ENCODE data around the gene RAD54L.
"Not testable (repeated sequence)": the region's sequence is repeated elsewhere in the genome, so short reads cannot be mapped to it uniquely, and the experiment has no call there.

The RAD54L gene

GRCh38 chr1:46224966-46225365 is 22.6 kb upstream of the RAD54L start:
- DNase-seq (ENCODE audit: low read depth): no peak
- TF ChIP-seq, protein P1, sequence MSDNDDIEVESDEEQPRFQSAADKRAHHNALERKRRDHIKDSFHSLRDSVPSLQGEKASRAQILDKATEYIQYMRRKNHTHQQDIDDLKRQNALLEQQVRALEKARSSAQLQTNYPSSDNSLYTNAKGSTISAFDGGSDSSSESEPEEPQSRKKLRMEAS (IDR thresholded peaks at IDR 0.05; ENCODE audit: low read depth, low read length): no peak
- TF ChIP-seq MYC (IDR thresholded peaks at IDR 0.05; ENCODE audit: low read depth, low read length): no peak
- TF ChIP-seq POLR2A (IDR thresholded peaks at IDR 0.05; ENCODE audit: extremely low read depth, insufficient read length): no peak
- no peak for TF ChIP-seq CTCF (IDR thresholded peaks at IDR 0.05; ENCODE audit: low read depth, low read length)
- H3K4me3 ChIP-seq (ENCODE audit: low read depth, low read length): no peak overlapping the region

- not testable (repeated sequence) for H3K4me3 ChIP-seq (ENCODE audit: low read depth, low read length); DNase-seq (ENCODE audit: low read depth)
Observed at GRCh38 chr1:46231231-46231630, 16.3 kb upstream of the RAD54L start.

- no peak overlapping the region for H3K4me3 ChIP-seq (ENCODE audit: low read depth, low read length)
- TF ChIP-seq, protein P1 (IDR thresholded peaks at IDR 0.05; ENCODE audit: low read depth, low read length): no peak
- no peak for TF ChIP-seq MYC (IDR thresholded peaks at IDR 0.05; ENCODE audit: low read depth, low read length)
- no peak for TF ChIP-seq POLR2A (IDR thresholded peaks at IDR 0.05; ENCODE audit: extremely low read depth, insufficient read length)
- no peak for TF ChIP-seq CTCF (IDR thresholded peaks at IDR 0.05; ENCODE audit: low read depth, low read length)
- no peak for DNase-seq (ENCODE audit: low read depth)
Observed at GRCh38 chr1:46236882-46237281, 10.7 kb upstream of the RAD54L start.

DNA sequence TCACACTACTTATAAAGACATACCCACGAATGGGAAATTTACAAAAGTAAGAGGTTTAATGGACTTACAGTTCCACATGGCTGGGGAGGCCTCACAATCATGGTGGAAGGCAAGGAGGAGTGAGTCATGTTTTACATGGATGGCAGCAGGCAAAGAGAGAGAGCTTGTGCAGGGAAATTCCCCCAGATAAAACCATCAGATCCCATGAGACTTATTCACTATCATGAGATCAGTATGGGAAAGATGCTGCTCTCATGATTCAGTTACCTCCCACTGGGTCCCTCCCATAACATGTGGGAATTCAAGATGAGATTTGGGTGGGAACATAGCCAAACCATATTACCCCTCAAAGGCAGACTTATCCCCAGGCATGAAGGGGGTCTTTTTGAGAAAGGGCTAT is 8.7 kb upstream of the RAD54L start:
- H3K4me3 ChIP-seq (ENCODE audit: low read depth, low read length): not testable (repeated sequence)
- peak; percentile 15 for DNase-seq (ENCODE audit: low read depth)

- not testable (repeated sequence) for H3K4me3 ChIP-seq (ENCODE audit: low read depth, low read length); DNase-seq (ENCODE audit: low read depth)
Observed at GRCh38 chr1:46241733-46242132, 5.8 kb upstream of the RAD54L start.

GRCh38 chr1:46242918-46243317 is 4.6 kb upstream of the RAD54L start:
- DNase-seq (ENCODE audit: low read depth): no peak
- no peak overlapping the region for H3K4me3 ChIP-seq (ENCODE audit: low read depth, low read length)
- no peak for TF ChIP-seq POLR2A (IDR thresholded peaks at IDR 0.05; ENCODE audit: extremely low read depth, insufficient read length)
- no peak for TF ChIP-seq CTCF (IDR thresholded peaks at IDR 0.05; ENCODE audit: low read depth, low read length)
- TF ChIP-seq MYC (IDR thresholded peaks at IDR 0.05; ENCODE audit: low read depth, low read length): no peak
- TF ChIP-seq, protein P1 (IDR thresholded peaks at IDR 0.05; ENCODE audit: low read depth, low read length): no peak

DNA sequence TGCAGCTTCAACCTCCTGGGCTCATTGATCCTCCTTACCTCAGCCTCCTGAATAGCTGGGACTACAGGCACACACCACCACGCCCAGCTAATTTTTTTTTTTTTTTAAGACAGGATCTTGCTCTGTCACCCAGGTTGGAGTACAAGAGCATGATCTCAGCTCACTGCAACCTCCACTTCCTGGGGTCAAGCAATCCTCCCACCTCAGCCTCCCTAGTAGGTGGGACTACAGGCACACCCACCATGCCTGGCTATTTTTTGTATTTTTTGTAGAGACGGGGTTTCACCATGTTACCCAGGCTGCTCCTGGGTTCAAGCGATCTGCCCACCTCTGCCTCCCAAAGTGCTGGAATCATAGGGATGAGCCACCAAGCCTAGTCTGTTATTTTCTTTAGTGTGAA is 3.7 kb upstream of the RAD54L start:
- not testable (repeated sequence) for H3K4me3 ChIP-seq (ENCODE audit: low read depth, low read length); DNase-seq (ENCODE audit: low read depth)

- H3K4me3 ChIP-seq (ENCODE audit: low read depth, low read length): no peak overlapping the region
- DNase-seq (ENCODE audit: low read depth): peak; percentile 52
- TF ChIP-seq MYC (IDR thresholded peaks at IDR 0.05; ENCODE audit: low read depth, low read length): no peak
- peak; percentile 35 for TF ChIP-seq CTCF (IDR thresholded peaks at IDR 0.05; ENCODE audit: low read depth, low read length)
- TF ChIP-seq, protein P1 (IDR thresholded peaks at IDR 0.05; ENCODE audit: low read depth, low read length): no peak
- no peak for TF ChIP-seq POLR2A (IDR thresholded peaks at IDR 0.05; ENCODE audit: extremely low read depth, insufficient read length)
Observed at GRCh38 chr1:46244656-46245371, 2.7 kb upstream of the RAD54L start.

- peak overlapping the region; percentile 92 for H3K4me3 ChIP-seq (ENCODE audit: low read depth, low read length)
Observed at GRCh38 chr1:46246136-46246535, 1.4 kb upstream of the RAD54L start.

More at GRCh38 chr1:46246136-46246535, 1.4 kb upstream of the RAD54L start:
- DNase-seq (ENCODE audit: low read depth): not testable (repeated sequence)

Measured in NB4 (cell line).